LHCN-M2 (cell line): ENCODE results near the gene MMP21. TPM values are rescaled to one million over a fixed set of nuclear protein-coding genes. Genes with fewer than 3 reads are reported as not detected.

Source experiments
- total RNA-seq: library from RNA; depleted of rRNA; stranded (reverse); fragments of >200 nt; gene quantifications from 2 replicates; pipeline ENCODE4 v1.2.3, GENCODE V29; 2014; rRNA removed

Gene MMP21
- total RNA-seq, 1 experiment from 2014 or later = not detected

Other genes starting within 250 kb of the MMP21 start
- gene TEX36, start 92.7 kb downstream of the MMP21 start, total RNA-seq = not detected in 2 replicates
- gene EDRF1, start 56.1 kb downstream of the MMP21 start, total RNA-seq = 17.2 and 22.2 TPM in 2 replicates
- 93.6 and 106 TPM in 2 replicates for gene UROS, start 47.4 kb upstream of the MMP21 start, total RNA-seq
- 66.9 and 68.1 TPM in 2 replicates for gene BCCIP, start 47.7 kb upstream of the MMP21 start, total RNA-seq
- gene DHX32, start 105.5 kb upstream of the MMP21 start, total RNA-seq = 37.4 and 38.7 TPM in 2 replicates
- 2.2 and 2.3 TPM in 2 replicates for gene FANK1, start 120.7 kb upstream of the MMP21 start, total RNA-seq